Glomerular endothelial cell (primary cell): Measurements from ENCODE around the gene ATF6. TPM values are rescaled to one million over a fixed set of nuclear protein-coding genes. Genes with fewer than 3 reads are reported as not detected.
A peak's percentile ranks its signal among the peaks of the same experiment; 100 is the strongest.
"Not testable (repeated sequence)": the region's sequence is repeated elsewhere in the genome, so short reads cannot be mapped to it uniquely, and the experiment has no call there.

Experiments
- DNase-seq: peaks from one replicate; pipeline ENCODE4 v3.0.0-alpha.2; 2011; ENCODE audit warnings: low read depth, low spot score; ENCODE audit errors: extremely low read depth
- total RNA-seq: library from RNA; depleted of rRNA; stranded (reverse); fragments of >200 nt; gene quantifications from 2 replicates; pipeline ENCODE4 v1.2.3, GENCODE V29; 2015

ATF6 gene
- total RNA-seq, 1 donor from 2014 or later, result 48.7 TPM

DNA sequence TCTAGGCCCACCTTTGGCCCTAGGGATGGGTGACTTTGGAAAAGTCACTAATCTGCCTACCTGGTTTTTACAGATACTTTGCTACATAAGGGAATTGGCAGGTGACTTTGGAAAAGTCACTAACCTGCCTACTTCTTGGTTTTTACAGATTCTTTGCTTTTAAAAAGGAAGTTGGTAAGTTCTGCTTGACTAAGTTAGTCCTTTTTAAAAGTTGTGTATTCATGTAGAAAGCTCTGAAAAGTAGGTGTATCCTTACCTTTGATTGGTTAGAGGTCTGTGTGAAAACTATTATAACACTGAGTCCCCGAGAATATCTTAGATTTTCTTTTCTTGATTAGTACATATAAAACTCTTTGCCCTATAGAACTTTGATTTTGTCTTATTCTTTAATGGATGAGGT lies 12.4 kb downstream of the ATF6 start:
- no peak for DNase-seq

DNA sequence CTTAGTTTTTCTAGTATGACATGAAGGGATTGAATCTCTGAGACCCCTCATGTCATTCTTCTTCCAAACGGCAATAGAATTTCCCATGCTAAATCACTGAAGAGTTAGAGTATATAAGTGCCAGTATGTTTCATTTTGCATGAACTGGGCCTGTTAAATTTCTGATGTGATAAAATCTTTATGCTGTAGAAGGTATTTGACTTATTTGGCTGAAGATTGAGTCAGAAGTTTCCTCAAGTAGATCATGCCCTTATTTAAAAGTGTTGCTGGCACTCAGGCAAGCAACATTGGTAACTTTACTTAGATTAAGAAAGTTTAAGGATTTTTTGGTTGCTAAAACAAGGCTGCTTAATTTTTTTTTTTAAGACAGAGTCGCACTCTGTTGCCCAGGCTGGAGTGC lies 13.3 kb downstream of the ATF6 start:
- DNase-seq, result no peak

DNA sequence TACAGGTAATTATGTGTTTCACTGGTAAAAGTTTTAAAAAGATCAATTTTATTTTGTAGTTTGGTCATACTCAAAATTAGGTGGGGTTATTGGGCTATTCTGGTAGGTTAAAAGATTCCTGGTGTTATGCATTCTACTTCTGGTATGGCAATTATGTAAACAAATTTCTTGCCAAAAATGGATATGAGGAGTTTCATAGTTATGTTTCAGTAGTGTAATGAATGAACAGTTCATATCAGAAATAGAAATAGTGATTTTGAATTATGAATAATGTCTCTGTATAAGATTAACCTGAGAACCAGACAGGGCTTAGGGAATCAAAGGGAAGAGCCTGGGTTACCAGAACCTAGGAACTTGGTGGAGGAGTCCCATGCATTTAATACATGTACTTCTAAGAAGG lies 15.9 kb downstream of the ATF6 start:
- no peak for DNase-seq

DNA sequence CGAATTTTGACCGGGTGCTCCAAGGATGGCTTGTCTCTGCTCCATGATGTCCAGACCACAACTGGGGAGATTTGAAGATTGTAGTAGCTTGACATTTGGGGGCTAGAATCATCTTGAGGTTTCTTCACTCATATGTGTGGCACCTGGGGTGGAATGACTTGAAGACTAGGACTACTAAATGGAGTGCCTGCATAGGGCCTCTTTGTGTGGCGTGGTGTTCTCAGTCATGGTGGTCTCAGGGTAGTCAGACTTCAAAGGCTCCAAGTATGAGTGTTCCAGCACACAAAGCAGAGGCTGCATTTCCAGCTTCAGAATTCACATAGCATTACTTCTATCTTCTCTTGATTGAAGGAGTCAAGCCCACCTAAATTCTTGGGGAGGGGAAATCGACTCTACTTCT lies 16.8 kb downstream of the ATF6 start:
- DNase-seq, result no peak

DNA sequence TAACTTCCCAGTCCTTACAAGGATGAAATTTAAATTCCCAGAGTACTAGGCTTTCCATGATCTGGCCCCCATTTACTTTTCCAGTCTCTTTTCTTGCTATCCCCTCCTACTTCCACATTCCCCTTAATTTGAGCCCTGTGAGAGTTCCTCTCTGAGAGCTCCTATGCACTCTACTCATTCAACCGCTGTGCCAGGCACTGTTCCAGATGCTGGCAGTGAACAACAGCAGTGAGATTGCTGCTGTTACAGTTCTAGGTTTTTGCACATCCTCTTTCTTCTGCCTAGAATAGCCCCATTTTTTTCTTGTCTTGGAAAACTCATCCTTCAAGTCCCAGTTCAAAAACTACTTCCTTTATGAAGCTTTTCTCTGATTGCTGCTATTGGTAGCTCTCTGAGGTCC lies 18.8 kb downstream of the ATF6 start:
- DNase-seq, result no peak

DNA sequence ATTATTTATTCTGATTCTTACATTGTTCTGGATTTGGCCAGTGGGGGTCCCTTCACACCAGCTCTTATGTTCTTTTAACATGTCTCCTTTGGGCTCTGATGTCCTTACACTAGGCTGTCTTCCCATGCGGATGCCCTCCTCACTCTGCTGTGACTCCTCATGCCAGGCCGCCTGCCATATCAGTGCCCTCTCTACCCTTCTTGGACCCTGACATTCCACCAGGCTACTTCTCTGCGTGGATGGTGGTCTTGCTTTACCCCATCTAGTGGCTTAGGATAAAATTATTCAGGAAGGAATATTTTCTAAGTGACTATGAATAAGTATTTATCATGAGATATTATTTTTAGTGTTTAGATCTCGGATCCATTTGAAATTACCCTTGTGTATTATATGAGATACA lies 21.2 kb downstream of the ATF6 start:
- DNase-seq, result no peak

DNA sequence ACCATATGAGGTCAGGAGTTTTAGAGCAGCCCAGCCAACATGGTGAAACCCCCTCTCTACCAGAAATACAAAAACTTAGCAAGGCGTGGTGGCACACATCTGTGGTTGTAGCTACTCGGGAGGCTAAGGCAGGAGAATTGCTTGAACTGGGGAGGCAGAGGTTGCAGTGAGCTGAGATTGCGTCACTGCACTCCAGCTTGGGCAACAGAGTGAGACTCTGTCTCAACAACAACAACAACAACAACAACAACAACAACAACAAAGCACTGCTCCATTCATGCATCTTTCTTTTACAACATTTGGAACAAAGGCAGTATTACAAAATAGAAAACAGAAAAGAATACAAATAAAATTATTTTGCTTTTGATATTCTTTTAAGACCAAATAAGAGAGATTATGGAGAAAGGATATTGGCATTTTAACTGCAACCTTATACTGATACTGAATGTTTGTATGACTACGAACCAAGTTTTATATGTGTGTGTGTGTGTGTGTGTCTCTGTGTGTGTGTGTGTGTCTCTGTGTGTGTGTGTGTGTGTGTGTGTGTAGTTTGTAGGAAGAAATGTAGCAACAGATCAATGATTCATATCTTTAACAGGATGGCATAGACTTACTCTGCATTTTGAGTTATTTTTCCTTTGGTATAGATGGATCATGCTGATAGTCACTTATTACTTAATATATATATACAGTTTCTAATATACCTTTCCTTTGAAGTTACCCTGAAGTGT lies 24.6 kb downstream of the ATF6 start:
- no peak for DNase-seq

DNA sequence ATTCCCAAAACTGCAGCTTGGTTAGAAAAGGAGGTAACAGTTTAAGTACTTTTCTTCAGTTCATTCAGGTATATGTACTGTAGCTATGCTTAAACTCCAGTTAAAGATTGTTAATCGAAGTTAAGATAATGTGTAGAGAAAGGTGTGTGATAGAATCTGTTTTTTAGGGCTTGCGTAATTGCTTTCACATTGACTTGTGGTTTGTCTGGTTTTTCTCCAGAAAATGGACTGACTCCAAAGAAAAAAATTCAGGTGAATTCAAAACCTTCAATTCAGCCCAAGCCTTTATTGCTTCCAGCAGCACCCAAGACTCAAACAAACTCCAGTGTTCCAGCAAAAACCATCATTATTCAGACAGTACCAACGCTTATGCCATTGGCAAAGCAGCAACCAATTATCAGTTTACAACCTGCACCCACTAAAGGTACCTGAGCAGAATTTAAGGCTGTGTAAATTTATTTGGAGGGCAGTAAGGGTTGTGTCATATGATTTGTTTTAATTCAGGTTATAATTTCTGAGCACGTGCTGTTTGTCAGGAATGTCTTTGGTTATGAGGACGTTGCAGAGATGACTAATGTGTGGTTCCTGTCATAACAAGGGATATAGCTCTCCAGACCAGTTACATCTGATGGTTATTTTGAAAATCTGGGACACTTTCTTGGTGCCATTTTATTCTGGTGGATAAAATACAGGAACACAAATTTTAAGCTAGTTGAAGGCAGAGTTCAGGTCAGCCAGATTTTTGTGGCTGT lies 26.0 kb downstream of the ATF6 start:
- no peak for DNase-seq

DNA sequence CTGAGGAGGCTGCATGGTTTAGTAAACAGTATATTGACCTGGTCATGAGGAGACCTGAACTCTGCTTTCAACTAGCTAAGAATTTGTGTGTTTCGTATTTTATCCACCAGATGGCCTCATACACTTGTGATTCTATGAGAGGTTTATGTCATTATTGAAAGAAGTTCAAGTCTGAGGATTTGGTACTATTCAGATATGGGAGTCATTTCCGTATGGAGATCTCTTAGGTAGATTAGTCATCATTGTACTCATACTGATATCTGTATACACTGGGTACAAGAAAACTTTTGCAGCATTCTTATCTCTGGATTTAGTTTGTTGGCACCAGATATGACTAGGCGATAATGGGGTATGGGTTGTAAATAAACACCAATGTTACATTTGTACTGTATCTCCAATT lies 26.6 kb downstream of the ATF6 start:
- DNase-seq, result peak; percentile 85

DNA sequence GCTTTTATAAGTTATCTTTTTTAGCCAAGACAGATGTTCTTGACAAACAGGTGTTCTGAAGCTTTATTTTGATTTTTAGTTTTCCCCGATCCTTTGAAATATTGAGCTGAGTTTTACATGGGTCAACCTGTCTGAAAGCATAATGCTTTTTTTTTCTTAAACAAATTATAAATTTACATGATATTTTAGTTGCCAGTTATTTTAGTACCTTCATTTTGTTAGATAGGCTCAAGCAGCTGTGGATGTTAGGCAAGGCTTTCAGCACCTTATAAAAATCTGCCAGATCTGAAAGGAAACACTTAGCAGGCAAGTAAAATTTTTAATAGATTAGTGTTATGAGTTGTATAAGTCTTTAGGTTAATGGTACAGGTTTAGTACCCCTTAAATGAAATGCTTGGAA lies 33.7 kb downstream of the ATF6 start:
- DNase-seq, result no peak

DNA sequence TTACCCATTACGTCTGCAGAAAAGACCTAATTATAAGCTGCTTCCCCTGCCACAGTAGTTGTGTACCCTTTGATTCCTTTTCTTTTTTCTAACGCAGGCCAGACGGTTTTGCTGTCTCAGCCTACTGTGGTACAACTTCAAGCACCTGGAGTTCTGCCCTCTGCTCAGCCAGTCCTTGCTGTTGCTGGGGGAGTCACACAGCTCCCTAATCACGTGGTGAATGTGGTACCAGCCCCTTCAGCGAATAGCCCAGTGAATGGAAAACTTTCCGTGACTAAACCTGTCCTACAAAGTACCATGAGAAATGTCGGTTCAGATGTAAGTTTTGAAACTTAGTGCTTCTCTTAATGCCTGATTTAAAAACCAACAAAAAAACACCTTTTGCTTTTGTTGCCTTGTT lies 35.8 kb downstream of the ATF6 start:
- DNase-seq, result no peak

DNA sequence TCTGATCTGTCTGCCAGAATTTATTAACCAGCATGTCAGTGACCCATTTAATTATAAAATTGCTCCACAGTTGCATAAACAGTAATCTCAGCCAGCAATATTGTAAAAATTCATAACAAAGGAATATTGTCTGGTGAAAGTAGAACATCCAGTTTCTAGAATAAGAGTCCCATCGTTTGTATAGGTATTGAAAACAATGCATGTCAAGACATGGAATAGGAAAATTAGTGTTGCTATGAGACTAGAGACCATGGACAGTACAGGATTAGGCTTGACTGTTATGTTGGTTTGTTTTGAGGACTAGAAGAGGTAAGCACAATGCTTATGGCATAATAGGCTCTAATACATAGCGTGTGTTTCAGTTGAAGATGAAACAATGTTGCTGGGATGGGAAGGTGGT lies 37.1 kb downstream of the ATF6 start:
- DNase-seq, result no peak

DNA sequence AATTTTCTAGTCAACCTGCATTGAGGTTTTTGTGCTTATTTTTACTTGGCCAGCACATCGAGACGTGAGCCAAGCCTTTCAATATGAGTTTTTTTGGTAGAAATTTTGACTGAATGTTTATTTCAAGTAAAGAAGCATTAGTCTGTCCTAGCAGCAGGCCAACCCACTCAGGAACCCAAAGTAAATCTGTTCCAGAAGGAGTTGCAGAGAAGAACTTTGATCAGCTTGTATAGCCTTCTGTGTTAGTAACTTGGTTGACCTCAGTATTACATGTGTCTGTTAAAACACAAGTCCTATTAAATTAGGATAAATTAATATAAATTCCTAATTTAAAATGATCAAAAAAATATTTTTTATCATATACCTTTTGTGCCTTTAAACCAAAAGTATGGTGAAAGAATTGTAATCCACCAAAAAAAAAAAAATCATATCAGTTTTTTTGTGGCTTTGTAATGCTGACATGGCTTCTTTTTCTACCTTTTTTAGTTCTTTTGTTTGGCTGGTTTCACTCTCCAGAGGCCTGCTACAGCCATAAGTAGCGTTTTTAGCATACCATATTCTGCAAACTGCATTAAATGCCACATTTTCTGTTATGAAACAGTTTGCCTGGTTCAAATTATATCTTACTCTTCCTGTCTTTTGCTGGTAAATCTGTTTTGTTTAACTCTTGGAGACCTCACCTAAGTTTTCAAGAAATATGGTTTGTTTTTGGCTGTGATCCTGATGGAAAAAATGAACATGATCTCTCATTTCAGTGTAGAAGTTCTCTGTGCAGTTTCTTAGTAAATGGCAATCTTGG lies 39.5 kb downstream of the ATF6 start:
- DNase-seq, result no peak

DNA sequence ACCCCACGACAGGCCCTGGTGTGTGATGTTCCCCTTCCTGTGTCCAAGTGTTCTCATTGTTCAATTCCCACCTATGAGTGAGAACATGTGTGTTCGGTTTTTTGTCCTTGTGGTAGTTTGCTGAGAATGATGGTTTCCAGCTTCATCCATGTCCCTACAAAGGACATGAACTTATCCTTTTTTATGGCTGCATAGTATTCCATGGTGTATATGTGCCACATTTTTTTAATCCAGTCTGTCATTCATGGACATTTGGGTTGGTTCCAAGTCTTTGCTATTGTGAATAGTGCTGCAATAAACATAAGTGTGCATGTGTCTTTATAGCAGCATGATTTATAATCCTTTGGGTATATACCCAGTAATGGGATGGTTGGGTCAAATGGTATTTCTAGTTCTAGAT lies 43.1 kb downstream of the ATF6 start:
- not testable (repeated sequence) for DNase-seq

DNA sequence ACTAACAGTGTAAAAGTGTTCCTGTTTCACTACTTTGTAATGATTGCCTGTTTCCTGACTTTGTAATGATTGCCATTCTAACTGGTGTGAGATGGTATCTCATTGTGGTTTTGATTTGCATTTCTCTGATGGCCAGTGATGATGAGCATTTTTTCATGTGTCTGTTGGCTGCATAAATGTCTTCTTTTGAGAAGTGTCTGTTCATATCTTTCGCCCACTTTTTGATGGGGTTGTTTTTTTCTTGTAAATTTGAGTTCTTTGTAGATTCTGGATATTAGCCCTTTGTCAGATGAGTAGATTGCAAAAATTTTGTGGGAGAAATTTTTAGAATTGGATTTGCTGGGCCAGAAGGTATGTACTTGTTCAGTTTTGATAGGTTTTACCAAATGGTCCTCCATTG lies 43.5 kb downstream of the ATF6 start:
- DNase-seq, result not testable (repeated sequence)

DNA sequence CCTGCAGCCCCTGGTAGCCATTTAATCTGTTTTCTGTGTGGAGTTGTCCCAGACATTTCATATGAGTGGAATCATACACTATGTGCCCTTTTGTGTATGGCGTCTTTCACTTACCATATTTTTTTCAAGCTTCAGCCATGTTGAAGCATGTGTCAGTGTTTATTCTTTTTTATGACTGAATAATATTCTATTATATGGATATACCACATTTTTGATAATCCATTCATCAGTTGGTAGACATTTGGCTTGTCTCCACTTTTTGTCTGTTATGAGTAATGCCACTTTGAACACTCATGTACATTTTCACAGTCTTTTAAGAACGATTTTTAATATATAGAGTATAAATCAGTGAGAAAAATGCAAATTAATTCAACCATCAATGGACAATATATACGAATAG lies 44.7 kb downstream of the ATF6 start:
- DNase-seq, result no peak

DNA sequence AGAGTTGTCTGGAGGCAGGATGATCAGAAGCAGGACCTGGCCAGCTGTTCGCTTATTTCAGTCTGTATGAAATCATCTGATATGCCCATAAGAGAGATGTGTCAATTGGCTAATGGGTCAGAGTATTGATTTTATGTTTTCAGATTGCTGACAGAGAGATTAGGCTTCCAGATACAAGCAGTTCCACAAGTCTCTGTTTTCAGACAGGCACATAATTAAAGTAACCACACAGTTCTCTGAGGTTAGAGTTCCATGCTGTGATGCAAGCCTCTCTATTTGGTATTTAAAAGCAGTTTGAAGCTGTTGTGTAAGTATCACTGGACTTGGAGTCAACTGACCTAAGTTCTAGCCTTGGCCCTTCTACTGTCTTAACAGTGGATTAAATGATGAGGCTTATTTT lies 50.1 kb downstream of the ATF6 start:
- DNase-seq, result no peak

DNA sequence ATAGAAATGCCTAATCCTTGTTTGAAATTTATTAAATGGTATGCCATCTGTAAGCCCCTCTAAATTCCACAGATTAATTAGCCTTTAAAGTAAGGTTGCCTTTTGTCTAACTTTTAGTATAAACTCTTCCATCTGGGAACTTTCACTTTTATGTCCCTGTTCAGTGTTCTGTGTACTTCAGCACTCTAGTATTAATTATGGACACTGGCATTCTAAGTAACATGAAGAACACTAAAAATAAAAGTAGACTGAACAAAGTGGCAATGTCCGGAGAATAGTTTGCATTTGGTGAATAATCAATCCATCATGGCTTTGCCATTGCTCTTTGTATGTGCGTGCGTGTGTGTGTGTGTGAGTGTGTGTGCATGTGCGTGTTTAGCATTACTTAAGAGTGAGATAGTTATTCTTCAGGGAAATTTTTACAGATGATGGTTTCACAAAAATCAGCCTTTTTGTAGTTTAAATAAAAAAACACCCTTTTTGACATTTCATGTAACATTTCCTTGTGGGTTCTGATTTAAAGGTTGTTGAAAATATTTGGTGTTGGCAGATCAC lies 51.1 kb downstream of the ATF6 start:
- DNase-seq, result no peak

DNA sequence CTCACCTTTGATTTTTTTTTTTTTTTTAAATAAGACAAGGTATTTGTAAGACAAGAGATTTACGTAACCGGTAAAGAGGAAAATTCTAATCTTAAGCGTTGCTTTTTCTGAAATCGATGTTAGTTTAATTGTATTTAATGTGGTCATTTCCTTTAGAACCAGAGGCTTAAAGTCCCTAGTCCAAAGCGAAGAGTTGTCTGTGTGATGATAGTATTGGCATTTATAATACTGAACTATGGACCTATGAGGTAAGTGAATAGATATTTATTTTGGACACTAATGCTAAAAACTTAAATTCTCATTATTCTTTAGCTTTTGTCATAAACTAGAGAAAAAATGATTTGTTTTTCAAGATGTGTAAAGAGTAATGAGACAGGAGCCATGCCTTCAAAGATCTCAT lies 54.8 kb downstream of the ATF6 start:
- no peak for DNase-seq

DNA sequence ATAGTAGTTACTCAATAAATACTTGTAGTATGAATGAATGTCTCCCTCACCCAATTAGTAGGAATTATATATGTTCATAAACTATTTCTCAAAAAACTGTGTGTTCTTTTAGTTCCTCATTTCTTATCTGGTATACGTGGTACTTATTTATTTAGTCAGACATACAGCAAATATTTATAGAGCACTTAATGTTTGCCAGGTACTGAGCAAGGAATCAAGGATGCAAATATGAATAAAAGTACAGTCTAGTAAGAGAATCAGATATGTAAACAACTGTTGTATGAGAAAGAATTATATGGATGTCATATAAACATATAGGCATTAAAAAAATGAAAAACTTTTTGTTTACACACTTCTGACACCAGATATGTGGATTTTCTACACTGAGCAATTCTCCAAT lies 58.5 kb downstream of the ATF6 start:
- DNase-seq, result no peak

DNA sequence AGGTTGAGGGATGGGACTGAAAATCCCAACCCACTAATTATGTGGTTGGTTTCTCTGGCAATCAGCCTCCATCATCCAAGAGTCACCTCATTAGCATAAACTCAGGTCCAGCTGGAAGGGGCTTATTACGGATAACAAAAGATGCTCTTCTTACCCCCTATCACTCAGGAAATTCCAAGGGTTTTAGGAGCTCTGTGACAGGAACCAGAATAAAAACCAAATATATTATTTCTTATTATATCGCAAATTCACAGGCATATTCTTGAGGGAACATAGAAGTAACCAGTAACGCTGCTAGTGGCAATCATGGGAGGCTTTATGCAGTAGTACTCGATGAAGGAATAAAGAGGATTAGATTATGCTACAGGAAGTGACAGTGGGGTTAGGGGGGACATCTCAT lies 59.7 kb downstream of the ATF6 start:
- DNase-seq, result no peak
